CD4-positive, alpha-beta T cell treated with Interleukin-6 for 4 hours (primary cell): Measurements from ENCODE around the gene NINL.
"Not testable (repeated sequence)": the region's sequence is repeated elsewhere in the genome, so short reads cannot be mapped to it uniquely, and the experiment has no call there.

Experiments used
- DNase-seq: peaks from one replicate; pipeline ENCODE4 v3.0.0-alpha.2; 2020; ENCODE audit warnings: mixed read lengths

Gene NINL

GRCh38 chr20:25584905-25585704 is at the start of gene NINL:
TSS of gene NINL (minus strand) at chr20:25585531. CDS start at chr20:25526587, 58,944 bp downstream.
- DNase-seq = peak; percentile 71

DNA sequence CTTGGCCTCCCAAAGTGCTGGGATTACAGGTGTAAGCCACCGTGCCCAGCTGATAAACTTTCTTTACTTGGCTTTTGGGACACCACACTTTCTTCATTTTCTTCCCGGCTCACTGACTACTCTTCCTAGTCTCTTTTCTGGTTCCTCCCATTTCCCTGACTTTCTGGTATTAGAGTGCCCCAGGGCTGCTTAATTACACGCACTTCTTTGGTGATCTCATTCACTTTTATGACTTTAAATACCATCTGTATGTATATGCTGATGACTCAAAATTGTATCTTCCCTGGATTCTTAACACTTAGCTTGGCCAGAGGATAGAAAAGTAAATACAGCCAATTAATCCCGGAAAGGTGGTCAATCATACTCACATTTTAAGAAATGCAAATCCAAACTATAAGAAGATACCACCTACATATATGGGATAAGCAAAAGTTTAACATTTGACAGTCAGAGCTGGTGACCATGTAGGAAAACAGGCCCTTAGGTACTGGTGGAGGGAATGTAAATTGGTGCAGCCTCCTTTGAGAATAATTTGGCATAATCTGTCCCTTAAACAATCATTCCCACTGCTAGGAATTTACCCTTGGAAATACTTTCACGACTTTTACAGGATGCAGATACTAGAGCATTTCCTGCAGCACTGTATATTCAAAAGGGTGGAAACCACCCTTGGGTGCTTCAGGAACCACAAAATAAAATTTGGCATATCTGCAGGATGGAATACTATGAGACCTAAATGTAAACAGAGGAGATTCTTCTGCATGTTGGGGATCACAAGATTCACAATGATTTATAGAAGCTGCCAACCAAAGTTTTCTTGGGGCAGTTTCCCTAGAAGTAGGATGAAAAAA is 47.8 kb upstream of the NINL start:
- DNase-seq = no peak

- not testable (repeated sequence) for DNase-seq
Observed at GRCh38 chr20:25630615-25631014, 45.3 kb upstream of the NINL start.

DNA sequence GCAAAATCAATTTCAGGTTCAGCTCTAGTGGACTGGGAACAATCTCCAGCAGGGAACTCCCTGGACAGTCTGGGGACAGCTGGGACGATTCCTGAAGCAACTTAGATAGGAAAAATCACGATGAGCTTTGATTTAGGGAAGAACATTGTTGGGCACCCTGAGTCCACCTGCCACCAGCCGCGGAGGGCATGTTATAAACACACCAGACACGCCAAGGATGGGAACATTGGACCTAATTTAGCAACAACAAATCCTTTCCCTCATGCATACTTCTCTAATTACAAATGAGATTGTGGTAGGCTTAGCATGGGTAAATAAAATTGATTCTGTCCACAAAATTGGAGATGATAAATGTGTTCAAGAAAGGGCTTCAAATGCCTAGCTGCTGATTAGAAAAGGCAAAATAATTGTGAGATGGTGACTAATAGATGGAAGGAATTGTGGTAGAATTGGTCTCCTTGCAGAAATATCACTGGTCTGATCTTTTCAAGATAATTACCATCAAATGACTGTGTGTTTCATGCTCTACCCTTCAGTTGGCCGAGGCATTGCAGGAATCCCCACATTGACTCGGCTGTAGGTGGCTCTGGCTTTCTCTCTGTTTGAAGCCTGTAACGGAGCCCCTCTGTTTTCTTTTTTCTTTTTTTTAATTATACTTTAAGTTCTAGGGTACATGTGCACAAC is 44.6 kb upstream of the NINL start:
- no peak for DNase-seq

- DNase-seq = no peak
Observed at GRCh38 chr20:25626779-25627178, 41.4 kb upstream of the NINL start.

DNA sequence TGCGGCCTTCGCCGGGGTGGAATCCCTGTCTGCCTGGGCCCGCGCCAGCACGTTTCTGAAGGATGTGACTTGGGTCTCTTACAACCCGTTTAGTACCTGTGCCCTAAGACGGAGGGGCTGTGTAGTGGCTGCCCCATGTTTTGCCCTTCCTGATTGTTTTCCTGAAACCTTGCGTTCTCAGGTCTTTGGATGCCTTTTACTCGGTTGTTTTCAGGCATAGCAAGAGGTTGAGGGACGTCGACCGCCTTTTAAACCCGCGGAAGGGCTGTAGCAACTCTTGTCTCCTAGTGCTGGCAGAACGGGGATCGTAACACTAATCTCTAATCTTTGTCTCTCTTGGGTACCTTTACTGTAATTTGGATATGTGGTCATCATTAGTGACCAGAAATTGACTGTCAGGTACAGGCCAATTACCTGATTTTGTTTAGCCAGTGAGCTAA is 39.2 kb upstream of the NINL start:
- no peak for DNase-seq

DNA sequence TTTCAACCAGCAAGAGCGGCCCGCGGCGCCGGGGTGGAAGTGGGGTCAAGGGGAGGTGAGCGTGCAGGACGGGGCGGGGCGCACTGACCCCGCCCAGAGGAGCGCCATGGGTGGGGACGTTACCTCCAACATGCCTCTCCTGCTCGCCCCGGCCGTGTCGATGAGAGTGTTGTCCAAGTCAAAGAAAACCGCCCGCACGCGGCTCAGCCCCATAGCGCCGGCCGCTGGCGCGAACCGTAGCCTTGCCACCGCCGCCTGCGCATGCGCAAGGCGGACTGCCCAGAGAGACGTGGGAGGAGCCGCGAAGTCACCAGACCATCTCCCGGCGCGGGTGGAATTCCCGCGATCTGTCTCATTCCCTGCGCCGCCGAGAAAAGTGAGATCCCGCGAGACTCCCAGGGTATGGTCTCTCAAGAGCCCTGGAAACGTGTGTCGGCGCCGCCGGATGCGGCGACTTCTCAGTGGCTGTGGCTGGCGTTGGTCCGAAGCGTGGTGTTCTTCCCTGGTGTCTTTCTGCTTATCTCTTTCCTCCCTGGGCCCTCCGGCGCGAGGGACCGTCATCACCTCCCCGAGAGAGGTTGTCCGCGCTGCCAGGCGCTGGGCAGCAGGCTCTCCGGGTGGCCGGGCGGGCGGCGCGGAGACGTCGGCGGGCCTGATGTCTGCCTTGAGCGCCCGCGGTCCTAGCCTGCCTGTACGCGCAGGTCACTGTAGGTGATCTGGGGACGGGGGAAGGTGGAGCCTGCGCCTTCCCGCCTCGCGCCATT is 38.6 kb upstream of the NINL start, which contains the start of gene NANP:
NANP (minus strand) TSS at position 279 of the 764 bp plus-strand sequence; CDS start at position 213, 66 bp downstream.
- peak; percentile 83 for DNase-seq

DNA sequence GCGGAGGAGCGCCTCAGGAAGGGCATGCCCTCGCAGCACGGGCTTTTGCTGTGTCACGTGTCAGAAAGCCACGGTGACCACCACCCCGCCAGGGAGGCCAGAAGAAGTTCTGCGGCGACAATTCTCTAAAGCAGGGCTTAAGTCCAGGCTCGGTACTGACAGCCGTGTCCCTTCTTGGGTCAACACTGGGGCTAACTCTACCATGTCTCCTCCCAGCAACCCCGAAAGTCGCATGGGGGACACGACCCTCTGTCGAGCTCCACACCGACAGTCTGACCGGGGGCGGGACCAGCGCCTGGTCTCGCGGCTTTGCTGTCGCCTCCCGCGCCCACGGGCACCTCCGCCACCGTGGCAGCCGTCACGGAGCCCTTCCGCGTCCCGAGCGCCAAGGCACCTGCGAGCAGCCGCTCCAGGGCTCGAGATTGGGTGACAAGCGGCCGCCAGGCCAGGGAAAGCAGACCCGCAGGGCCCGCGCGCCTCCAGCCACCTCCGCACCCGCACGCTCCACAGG is 37.9 kb upstream of the NINL start:
- peak; percentile 32 for DNase-seq

DNA sequence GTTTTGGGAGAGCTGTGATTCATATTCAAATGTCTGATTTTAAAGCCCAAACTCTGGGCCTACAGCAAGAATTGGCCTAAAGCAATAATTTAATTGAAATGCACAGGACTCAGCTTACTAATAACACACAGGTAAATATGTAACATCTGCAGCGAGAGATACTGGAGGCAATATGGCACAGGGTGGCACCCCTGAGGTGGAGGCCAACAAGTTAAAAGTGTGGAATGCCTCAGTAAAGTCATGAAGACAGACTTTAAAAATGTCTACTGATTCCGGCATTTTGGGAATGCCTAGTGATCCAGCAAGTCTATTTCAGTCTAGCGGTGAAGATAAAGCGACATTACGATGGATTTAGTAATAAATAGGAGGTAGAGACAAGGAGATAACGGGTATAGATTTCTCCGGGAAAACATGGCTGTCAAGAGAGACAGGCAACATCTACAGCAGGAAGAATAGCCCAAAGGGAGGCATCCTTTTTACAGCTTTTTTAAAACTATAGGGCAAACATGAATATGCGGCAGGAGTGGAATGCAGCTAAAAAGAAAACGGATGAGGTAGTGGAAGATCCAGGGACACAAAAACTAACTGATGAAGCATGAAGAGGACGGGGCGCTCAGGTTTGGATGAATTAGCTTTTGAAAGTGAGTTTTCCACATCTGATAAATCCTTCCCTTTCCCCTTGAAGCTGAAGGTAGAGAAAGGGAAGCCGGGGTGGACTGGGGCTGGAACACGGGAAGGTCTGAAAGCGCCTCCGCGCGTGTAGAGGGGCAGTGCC is 37.3 kb upstream of the NINL start:
- no peak for DNase-seq

- DNase-seq = no peak
Observed at GRCh38 chr20:25622049-25622448, 36.7 kb upstream of the NINL start.

DNA sequence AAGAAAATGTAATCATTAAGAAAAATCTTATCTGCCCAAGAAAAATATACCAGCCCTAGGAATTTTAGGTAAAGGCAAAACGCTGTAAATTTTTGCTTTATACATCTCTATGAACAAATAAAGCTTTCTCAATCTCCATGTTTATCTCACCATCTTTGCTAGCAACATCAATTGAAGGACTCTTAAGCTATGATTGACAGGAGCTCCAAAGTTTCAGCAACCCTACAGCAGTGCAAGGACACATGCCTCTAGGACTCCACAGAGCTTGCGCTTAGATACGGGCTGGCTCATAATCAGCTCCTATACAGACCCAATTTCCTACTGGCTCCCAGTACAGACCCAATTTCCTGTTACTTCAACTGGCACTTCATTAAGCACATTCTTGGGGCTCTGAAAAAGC is 34.2 kb upstream of the NINL start:
- DNase-seq = no peak

GRCh38 chr20:25608774-25609173 is 23.4 kb upstream of the NINL start:
- DNase-seq = no peak

DNA sequence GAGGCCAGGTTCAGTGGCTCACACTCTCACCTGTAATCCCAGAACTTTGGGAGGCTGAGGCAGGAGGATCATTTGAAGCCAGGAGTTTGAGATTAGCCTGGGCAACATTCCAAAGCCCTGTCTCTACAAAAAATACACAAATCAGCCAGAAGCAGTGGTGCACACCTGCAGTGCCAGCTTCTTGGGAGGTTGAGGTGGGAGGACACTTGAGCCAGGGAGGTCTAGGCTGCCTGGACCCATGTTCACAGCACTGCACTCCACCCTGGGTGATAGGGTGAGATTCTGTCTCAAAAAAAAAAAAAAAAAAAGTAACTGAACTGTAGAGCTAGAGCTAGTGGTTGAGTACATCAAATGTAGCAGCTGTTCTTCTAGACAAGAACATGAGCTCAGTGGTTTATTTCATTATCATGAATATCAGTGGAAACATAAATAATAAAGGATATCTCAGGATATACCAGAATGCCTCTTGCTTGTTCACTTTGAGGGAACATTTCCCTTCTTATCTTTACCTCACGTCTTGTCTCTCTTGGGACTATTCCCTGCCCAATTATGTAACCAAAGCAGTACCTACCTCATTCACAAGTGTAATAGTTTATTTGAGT is 20.9 kb upstream of the NINL start:
- DNase-seq = no peak

GRCh38 chr20:25605148-25605547 is 19.8 kb upstream of the NINL start:
- no peak for DNase-seq

DNA sequence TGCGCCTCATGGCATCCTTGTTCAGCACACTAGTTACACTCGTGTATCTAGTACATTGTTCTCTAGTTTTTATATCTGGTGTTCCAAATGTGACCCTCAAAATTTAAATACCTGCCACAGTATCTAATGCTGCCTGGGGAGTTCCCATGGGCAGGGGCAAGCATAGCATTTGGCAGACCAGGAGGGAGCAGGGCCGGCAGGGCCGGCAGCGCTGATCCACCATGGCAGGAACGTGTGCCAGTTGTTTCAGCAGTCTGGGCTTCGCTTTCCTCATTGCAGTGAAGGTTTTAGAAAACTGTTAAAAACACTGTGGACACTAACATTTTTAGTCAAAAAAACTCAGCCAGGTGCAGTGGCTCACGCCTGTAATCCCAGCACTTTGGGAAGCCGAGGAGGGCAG is 19.3 kb upstream of the NINL start:
- no peak for DNase-seq

GRCh38 chr20:25602914-25603309 is 17.6 kb upstream of the NINL start:
- not testable (repeated sequence) for DNase-seq

DNA sequence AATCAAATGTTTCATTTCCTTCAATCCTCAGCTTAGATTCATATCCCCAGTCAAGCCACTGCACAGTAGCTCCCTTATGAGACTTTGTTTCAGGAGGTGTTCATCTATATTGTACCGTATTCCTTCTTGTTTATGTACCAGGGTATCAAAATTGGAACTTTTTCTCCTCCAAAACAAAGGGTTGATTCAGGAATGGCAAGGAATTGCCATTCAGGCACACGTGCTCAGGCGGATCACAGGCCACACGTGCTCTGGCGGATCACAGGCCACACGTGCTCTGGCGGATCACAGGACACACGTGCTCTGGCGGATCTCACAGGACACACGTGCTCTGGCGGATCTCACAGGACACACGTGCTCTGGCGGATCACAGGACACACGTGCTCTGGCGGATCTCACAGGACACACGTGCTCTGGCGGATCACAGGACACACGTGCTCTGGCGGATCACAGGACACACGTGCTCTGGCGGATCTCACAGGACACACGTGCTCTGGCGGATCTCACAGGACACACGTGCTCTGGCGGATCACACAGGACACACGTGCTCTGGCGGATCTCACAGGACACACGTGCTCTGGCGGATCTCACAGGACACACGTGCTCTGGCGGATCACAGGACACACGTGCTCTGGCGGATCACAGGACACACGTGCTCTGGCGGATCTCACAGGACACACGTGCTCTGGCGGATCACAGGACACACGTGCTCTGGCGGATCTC is 17.0 kb upstream of the NINL start:
- not testable (repeated sequence) for DNase-seq

DNA sequence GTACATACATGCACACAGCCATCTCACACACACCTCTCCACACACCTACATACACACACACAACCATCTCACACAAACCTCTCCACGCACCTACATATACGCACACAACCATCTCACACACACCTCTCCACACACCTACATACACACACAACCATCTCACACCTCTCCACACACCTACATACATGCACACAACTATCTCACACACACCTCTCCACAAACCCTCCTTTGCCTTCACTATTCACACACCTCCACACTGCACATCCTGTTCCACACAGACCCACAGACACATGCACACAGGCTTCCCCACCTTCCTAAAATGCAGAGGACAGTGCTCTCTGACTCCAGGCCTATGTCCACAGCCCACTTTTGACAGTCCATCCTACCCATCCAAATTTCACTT is 16.3 kb upstream of the NINL start:
- no peak for DNase-seq

DNA sequence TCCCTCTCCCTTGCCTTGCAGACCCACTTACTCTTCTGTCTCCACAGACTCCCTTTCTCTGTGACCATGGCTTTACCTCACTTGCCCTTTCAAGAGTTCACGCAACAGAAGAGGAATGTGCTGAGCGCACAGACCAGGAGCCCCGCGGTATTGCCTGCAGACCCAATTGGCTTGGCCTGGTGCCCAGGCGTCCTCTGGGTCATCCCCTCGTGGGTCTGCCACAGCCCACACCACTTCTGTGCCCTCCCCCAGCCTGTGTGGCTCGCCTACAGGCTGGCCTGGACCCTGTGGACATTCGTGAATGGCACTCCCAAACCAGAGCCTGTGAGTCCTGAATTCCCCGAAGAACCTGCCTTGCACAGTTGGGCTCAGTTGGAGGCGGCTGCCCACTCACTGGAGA is 15.3 kb upstream of the NINL start:
- DNase-seq = no peak

- no peak for DNase-seq
Observed at GRCh38 chr20:25592135-25592852, 7.0 kb upstream of the NINL start.
